AG09319 (cell line): ENCODE results near the gene CCDC17.
"Not testable (repeated sequence)": the region's sequence is repeated elsewhere in the genome, so short reads cannot be mapped to it uniquely, and the experiment has no call there.

Experiments used
- DNase-seq: peaks from one replicate; pipeline ENCODE4 v3.0.0-alpha.2; 2010; ENCODE audit warnings: low read depth; ENCODE audit errors: extremely low read depth
- CTCF ChIP-seq: IDR thresholded peaks from 2 replicates; pipeline ENCODE4 v1.5.1; 2011; ENCODE audit warnings: low read depth, mild to moderate bottlenecking, inconsistent platforms, low read length, moderate library complexity

The CCDC17 gene

GRCh38 chr1:45610589-45611226 is 13.1 kb downstream of the CCDC17 start:
- TF ChIP-seq CTCF: no peak
- DNase-seq: no peak

GRCh38 chr1:45608175-45609156 is 15.4 kb downstream of the CCDC17 start:
- TF ChIP-seq CTCF: no peak
- no peak for DNase-seq

- TF ChIP-seq CTCF: no peak
- no peak for DNase-seq
Observed at GRCh38 chr1:45607404-45608074, 16.3 kb downstream of the CCDC17 start.

GRCh38 chr1:45604239-45604638 is 19.6 kb downstream of the CCDC17 start:
- TF ChIP-seq CTCF: no peak
- DNase-seq: no peak

- DNase-seq: not testable (repeated sequence)
Observed at GRCh38 chr1:45596765-45597164, 27.1 kb downstream of the CCDC17 start.

GRCh38 chr1:45594412-45594811 is 29.4 kb downstream of the CCDC17 start:
- no peak for DNase-seq
- TF ChIP-seq CTCF: no peak

GRCh38 chr1:45589861-45590260 is 34.0 kb downstream of the CCDC17 start:
- no peak for TF ChIP-seq CTCF
- no peak for DNase-seq
